ENCODE data around the gene TAGLN2. TPM values are rescaled to one million over a fixed set of nuclear protein-coding genes. Genes with fewer than 3 reads are reported as not detected.

Gene TAGLN2
- total RNA-seq, 1 donor from 2014 or later, result 160 TPM

GRCh38 chr1:159879136-159879535, 46.2 kb downstream of the TAGLN2 start:
- no peak for DNase-seq
- Mint-ChIP-seq H3K27ac (ENCODE audit: unreplicated experiment) (no peak overlapping the region), H3K4me3 (ENCODE audit: unreplicated experiment) (no peak overlapping the region), H3K4me1 (ENCODE audit: low read depth, unreplicated experiment) (peaks cover 3% of the 10 kb centered on the region), H3K9me3 (ENCODE audit: unreplicated experiment) (peaks cover 1% of the 10 kb centered on the region), H3K27me3 (ENCODE audit: unreplicated experiment) (peaks cover 4% of the 10 kb centered on the region), H3K36me3 (ENCODE audit: unreplicated experiment) (no peaks in the 10 kb centered on the region)
- TF ChIP-seq, protein P1, sequence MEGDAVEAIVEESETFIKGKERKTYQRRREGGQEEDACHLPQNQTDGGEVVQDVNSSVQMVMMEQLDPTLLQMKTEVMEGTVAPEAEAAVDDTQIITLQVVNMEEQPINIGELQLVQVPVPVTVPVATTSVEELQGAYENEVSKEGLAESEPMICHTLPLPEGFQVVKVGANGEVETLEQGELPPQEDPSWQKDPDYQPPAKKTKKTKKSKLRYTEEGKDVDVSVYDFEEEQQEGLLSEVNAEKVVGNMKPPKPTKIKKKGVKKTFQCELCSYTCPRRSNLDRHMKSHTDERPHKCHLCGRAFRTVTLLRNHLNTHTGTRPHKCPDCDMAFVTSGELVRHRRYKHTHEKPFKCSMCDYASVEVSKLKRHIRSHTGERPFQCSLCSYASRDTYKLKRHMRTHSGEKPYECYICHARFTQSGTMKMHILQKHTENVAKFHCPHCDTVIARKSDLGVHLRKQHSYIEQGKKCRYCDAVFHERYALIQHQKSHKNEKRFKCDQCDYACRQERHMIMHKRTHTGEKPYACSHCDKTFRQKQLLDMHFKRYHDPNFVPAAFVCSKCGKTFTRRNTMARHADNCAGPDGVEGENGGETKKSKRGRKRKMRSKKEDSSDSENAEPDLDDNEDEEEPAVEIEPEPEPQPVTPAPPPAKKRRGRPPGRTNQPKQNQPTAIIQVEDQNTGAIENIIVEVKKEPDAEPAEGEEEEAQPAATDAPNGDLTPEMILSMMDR (IDR thresholded peaks at IDR 0.05; ENCODE audit: partially characterized antibody, unreplicated experiment), result no peak

- peaks cover 3% of the 10 kb centered on the region for H3K4me1 Mint-ChIP-seq (ENCODE audit: low read depth, unreplicated experiment)
- TF ChIP-seq, protein P1 (IDR thresholded peaks at IDR 0.05; ENCODE audit: partially characterized antibody, unreplicated experiment), result no peak
- no peak for DNase-seq
- H3K36me3 Mint-ChIP-seq (ENCODE audit: unreplicated experiment), result no peaks in the 10 kb centered on the region
- no peak overlapping the region for H3K4me3 Mint-ChIP-seq (ENCODE audit: unreplicated experiment)
- peaks cover 5% of the 10 kb centered on the region for H3K27me3 Mint-ChIP-seq (ENCODE audit: unreplicated experiment)
- no peak overlapping the region for H3K27ac Mint-ChIP-seq (ENCODE audit: unreplicated experiment)
- H3K9me3 Mint-ChIP-seq (ENCODE audit: unreplicated experiment), result peaks cover 1% of the 10 kb centered on the region
These were observed 47.4 kb downstream of the TAGLN2 start for GRCh38 chr1:159877695-159878444.

- Mint-ChIP-seq H3K27ac (ENCODE audit: unreplicated experiment) (no peak overlapping the region), H3K27me3 (ENCODE audit: unreplicated experiment) (peaks cover 7% of the 10 kb centered on the region), H3K4me1 (ENCODE audit: low read depth, unreplicated experiment) (peaks cover 3% of the 10 kb centered on the region), H3K9me3 (ENCODE audit: unreplicated experiment) (peaks cover 1% of the 10 kb centered on the region), H3K36me3 (ENCODE audit: unreplicated experiment) (no peaks in the 10 kb centered on the region), H3K4me3 (ENCODE audit: unreplicated experiment) (no peak overlapping the region)
- DNase-seq, result no peak
- TF ChIP-seq, protein P1 (IDR thresholded peaks at IDR 0.05; ENCODE audit: partially characterized antibody, unreplicated experiment), result no peak
These were observed 51.7 kb downstream of the TAGLN2 start for GRCh38 chr1:159873530-159874143.

DNA sequence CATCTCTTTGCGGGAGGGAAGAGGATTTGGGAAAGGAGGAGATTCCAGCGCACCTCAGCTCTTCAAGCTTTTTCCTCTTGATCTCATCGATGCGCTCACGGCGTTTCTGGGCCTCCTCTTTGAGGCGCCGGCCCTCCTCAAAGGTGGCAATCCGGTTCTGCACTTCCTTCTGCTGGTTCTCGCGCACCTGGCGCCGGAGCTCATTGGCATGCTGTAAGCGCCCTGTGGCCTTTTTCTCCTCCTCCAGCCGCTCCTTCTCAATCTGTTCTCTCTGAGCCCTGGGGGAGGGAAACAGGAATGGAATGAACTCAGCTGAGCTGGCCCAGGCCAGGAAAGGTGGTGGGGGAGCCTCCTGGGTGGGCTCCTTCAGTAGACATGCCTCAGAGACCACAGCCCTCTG, 52.4 kb downstream of the TAGLN2 start:
- Mint-ChIP-seq H3K27me3 (ENCODE audit: unreplicated experiment) (peaks cover 5% of the 10 kb centered on the region), H3K36me3 (ENCODE audit: unreplicated experiment) (no peaks in the 10 kb centered on the region), H3K27ac (ENCODE audit: unreplicated experiment) (no peak overlapping the region), H3K4me1 (ENCODE audit: low read depth, unreplicated experiment) (peaks cover 3% of the 10 kb centered on the region), H3K9me3 (ENCODE audit: unreplicated experiment) (peaks cover 1% of the 10 kb centered on the region), H3K4me3 (ENCODE audit: unreplicated experiment) (no peak overlapping the region)
- no peak for DNase-seq
- TF ChIP-seq, protein P1 (IDR thresholded peaks at IDR 0.05; ENCODE audit: partially characterized antibody, unreplicated experiment), result no peak

GRCh38 chr1:159870704-159871103, 54.6 kb downstream of the TAGLN2 start:
- H3K27me3 Mint-ChIP-seq (ENCODE audit: unreplicated experiment), result peaks cover 8% of the 10 kb centered on the region
- TF ChIP-seq, protein P1 (IDR thresholded peaks at IDR 0.05; ENCODE audit: partially characterized antibody, unreplicated experiment), result no peak
- H3K4me3 Mint-ChIP-seq (ENCODE audit: unreplicated experiment), result no peak overlapping the region
- H3K27ac Mint-ChIP-seq (ENCODE audit: unreplicated experiment), result no peak overlapping the region
- no peak for DNase-seq
- peaks cover 8% of the 10 kb centered on the region for H3K4me1 Mint-ChIP-seq (ENCODE audit: low read depth, unreplicated experiment)
- H3K36me3 Mint-ChIP-seq (ENCODE audit: unreplicated experiment), result no peaks in the 10 kb centered on the region
- H3K9me3 Mint-ChIP-seq (ENCODE audit: unreplicated experiment), result no peaks in the 10 kb centered on the region

Data from glutamatergic neuron (in vitro differentiated cells).